Left ventricle myocardium inferior (tissue), 1 donor: Measurements from ENCODE around the gene ZFC3H1. TPM values are rescaled to one million over a fixed set of nuclear protein-coding genes. Genes with fewer than 3 reads are reported as not detected.
A peak's percentile ranks its signal among the peaks of the same experiment; 100 is the strongest.

Source experiments
- DNase-seq: peaks from one replicate; pipeline ENCODE4 v3.0.0-alpha.2; 2020
- H3K27ac ChIP-seq: fragments of 200-600 bp; replicated peaks from 2 replicates; pipeline ENCODE4 v1.8.0; 2021
- H3K27me3 ChIP-seq: fragments of 200-600 bp; 2 replicates; pipeline ENCODE4 v1.8.0; 2021; ENCODE audit warnings: low read depth
- H3K36me3 ChIP-seq: fragments of 200-600 bp; 2 replicates; pipeline ENCODE4 v1.8.0; 2021
- H3K4me1 ChIP-seq: fragments of 200-600 bp; 2 replicates; pipeline ENCODE4 v1.8.0; 2021
- H3K4me3 ChIP-seq: fragments of 200-600 bp; 2 replicates; pipeline ENCODE4 v1.8.0; 2021; ENCODE audit warnings: mild to moderate bottlenecking, moderate library complexity
- H3K9me3 ChIP-seq: fragments of 200-600 bp; replicated peaks from 2 replicates; pipeline ENCODE4 v1.8.0; 2021
- intact Hi-C: fragments of 100-400 bp; cut with micrococcal nuclease; formaldehyde crosslinking; loops from one replicate; pipeline ENCODE4 v1.11.0; 2022
- total RNA-seq: library from RNA; stranded (reverse); fragmentation: NEBNext Ultra II Directional; extraction: Animal tissue kit (Norgen Biotek cat#: 25700); gene quantifications from one replicate; pipeline ENCODE4 v1.2.1, GENCODE V29; 2021
- TF ChIP-seq, protein P1 (sequence below): fragments of 200-600 bp; IDR thresholded peaks from 2 replicates; pipeline ENCODE4 v1.8.0; 2021; ENCODE audit warnings: antibody characterized with exemption, mild to moderate bottlenecking, borderline replicate concordance
- donor health status: DM: no; HTN: yes; CAD: no; lungs with severe emphysema.

Gene ZFC3H1
- total RNA-seq, 1 donor from 2014 or later: 18.3 TPM

DNA sequence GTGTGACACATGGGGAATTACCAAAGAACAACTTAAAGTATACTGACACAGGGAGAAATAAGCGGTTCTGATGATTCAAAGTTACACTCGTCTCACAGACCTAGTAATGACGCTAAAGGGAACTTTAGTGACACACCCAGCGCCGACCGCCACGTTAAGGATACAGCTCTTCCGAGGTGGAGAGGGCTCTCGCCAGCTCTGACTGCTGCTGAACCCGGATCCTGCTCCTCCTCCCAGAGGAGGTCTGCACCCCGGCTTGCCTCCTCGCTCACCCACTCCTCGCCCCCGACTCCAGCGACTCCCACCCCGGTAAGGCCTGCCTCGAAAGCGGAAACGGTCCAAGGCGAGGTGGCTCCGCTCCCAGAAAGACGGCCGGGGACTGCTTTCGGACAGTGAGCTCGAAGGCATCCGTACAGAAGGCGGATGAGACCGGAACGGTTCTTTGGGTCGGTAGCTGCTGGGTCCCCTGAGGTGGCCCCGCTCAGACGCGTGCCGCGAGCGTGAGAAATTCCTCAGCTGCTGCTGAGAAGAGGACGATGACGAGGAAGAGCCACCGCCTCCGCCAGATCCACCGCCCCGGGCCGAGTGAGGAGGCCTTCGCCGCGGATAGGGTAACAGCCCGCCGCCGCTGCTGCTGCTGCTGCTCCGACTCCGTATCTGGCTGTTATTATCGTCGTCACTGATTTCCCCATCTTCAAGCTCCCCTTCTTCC lies 643 bp downstream of the ZFC3H1 start:
- intact Hi-C loops: no loop called here

DNA sequence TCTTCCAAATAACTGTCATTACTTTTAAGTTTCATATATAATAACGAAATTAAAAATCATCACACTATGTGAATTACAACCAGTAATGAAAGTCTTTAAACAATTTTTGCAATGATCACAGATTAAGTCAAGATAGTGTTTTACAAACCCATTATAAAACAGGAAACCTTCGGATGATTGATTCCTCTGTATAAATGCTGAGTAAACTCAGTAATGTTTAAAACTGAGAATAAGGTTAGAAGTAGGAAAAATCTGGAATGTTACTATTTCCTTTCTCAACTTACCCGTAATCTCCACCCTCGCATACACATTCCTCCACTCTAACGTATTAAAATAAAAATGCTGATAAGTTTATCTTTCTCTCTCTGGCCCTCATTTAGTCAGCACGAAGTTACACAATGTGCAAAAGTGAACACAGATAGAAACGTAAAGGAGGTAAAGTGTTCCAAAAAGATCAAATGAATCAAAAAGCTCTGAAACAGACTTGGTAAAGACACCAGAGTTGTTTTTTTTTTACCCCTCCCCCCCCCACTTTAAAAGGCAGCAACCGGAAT lies 1.6 kb downstream of the ZFC3H1 start:
- intact Hi-C loops: no loop called here
- peaks cover 33% of the 10 kb centered on the region for H3K36me3 ChIP-seq
- peaks cover 62% of the 10 kb centered on the region for H3K4me1 ChIP-seq
- H3K9me3 ChIP-seq: no peaks in the 10 kb centered on the region
- peak overlapping the region; percentile 82 for H3K4me3 ChIP-seq
- peak overlapping the region; percentile 95 for H3K27ac ChIP-seq
- TF ChIP-seq, protein P1, sequence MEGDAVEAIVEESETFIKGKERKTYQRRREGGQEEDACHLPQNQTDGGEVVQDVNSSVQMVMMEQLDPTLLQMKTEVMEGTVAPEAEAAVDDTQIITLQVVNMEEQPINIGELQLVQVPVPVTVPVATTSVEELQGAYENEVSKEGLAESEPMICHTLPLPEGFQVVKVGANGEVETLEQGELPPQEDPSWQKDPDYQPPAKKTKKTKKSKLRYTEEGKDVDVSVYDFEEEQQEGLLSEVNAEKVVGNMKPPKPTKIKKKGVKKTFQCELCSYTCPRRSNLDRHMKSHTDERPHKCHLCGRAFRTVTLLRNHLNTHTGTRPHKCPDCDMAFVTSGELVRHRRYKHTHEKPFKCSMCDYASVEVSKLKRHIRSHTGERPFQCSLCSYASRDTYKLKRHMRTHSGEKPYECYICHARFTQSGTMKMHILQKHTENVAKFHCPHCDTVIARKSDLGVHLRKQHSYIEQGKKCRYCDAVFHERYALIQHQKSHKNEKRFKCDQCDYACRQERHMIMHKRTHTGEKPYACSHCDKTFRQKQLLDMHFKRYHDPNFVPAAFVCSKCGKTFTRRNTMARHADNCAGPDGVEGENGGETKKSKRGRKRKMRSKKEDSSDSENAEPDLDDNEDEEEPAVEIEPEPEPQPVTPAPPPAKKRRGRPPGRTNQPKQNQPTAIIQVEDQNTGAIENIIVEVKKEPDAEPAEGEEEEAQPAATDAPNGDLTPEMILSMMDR: no peak
- DNase-seq: no peak
- H3K27me3 ChIP-seq: no peaks in the 10 kb centered on the region

More for the DNA sequence above, 643 bp downstream of the ZFC3H1 start:
- peak overlapping the region; percentile 82 for H3K4me3 ChIP-seq
- peak; percentile 49 for DNase-seq
- no peaks in the 10 kb centered on the region for H3K27me3 ChIP-seq
- H3K27ac ChIP-seq: peak overlapping the region; percentile 95
- TF ChIP-seq, protein P1: no peak
- peaks cover 57% of the 10 kb centered on the region for H3K4me1 ChIP-seq
- H3K9me3 ChIP-seq: no peaks in the 10 kb centered on the region
- H3K36me3 ChIP-seq: peaks cover 23% of the 10 kb centered on the region

- TF ChIP-seq, protein P1: no peak
- peaks cover 12% of the 10 kb centered on the region for H3K9me3 ChIP-seq
- intact Hi-C loops: no loop called here
- no peak overlapping the region for H3K27ac ChIP-seq
- H3K4me1 ChIP-seq: peaks cover 60% of the 10 kb centered on the region
- H3K27me3 ChIP-seq: no peaks in the 10 kb centered on the region
- peaks cover 68% of the 10 kb centered on the region for H3K36me3 ChIP-seq
- no peak overlapping the region for H3K4me3 ChIP-seq
- DNase-seq: no peak
These were observed 6.9 kb downstream of the ZFC3H1 start for GRCh38 chr12:71656740-71657139.

GRCh38 chr12:71655907-71656306 lies 7.7 kb downstream of the ZFC3H1 start:
- intact Hi-C loops: no loop called here
- no peaks in the 10 kb centered on the region for H3K27me3 ChIP-seq
- H3K4me3 ChIP-seq: no peak overlapping the region
- TF ChIP-seq, protein P1: no peak
- peaks cover 68% of the 10 kb centered on the region for H3K36me3 ChIP-seq
- no peak overlapping the region for H3K27ac ChIP-seq
- no peak for DNase-seq
- H3K9me3 ChIP-seq: peaks cover 12% of the 10 kb centered on the region
- peaks cover 60% of the 10 kb centered on the region for H3K4me1 ChIP-seq

GRCh38 chr12:71655495-71655894 lies 8.2 kb downstream of the ZFC3H1 start:
- no peaks in the 10 kb centered on the region for H3K27me3 ChIP-seq
- no peak for DNase-seq
- TF ChIP-seq, protein P1: no peak
- H3K36me3 ChIP-seq: peaks cover 68% of the 10 kb centered on the region
- intact Hi-C loops: no loop called here
- H3K9me3 ChIP-seq: peaks cover 12% of the 10 kb centered on the region
- H3K4me1 ChIP-seq: peaks cover 60% of the 10 kb centered on the region
- no peak overlapping the region for H3K27ac ChIP-seq
- H3K4me3 ChIP-seq: no peak overlapping the region
